Activated naive CD8-positive, alpha-beta T cell treated with anti-CD3 and anti-CD28 coated beads, Interleukin-2, amount 50 U/mL, for 16 hours (primary cell): ENCODE results near the gene SPAM1.
"Not testable (repeated sequence)": the region's sequence is repeated elsewhere in the genome, so short reads cannot be mapped to it uniquely, and the experiment has no call there.

Experiments
- DNase-seq: peaks from one replicate; pipeline ENCODE4 v3.0.0-alpha.2; 2020; ENCODE audit warnings: low read depth, low spot score

The SPAM1 gene

DNA sequence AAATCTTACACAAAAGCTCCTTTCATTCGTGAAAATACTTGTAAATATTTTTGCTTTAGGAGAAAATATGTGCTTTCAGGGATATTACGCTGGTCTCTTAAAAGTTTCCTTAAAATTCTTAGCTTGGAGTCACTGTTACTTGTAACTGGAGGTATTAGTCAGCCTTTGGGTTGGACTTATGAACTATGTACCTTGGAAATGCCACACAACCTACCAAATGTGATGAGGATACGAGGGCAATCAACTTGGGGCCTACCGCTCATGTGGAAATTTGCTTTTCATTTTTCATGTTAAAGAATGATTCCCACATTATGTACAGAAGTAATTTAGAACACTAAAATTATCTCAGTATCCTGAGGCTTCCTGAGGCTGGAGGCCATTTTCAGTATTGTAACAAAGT, 23.1 kb downstream of the SPAM1 start:
- DNase-seq = no peak

- no peak for DNase-seq
Observed at GRCh38 chr7:123958186-123958703, 33.2 kb downstream of the SPAM1 start.

- DNase-seq = no peak
Observed at GRCh38 chr7:123961771-123962170, 36.7 kb downstream of the SPAM1 start.

DNA sequence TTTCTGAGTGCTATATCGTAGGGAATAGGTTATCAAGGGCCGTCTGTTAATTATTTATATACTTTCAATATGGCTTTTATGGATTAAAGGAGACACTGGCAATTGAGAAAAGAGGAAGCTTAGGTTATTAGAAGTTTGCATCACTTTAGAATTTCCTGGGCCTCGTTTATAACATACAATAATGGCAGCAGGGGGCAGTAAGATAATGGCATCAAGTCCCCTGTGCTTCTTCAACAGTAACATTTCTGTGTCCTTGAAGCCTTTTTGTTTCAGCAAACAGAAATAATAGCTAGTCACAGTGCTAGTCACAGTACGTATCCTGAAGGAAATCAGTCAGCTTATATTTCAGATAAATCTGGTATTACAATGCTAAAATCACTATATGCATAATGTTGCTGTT, 41.9 kb downstream of the SPAM1 start:
- DNase-seq = no peak

DNA sequence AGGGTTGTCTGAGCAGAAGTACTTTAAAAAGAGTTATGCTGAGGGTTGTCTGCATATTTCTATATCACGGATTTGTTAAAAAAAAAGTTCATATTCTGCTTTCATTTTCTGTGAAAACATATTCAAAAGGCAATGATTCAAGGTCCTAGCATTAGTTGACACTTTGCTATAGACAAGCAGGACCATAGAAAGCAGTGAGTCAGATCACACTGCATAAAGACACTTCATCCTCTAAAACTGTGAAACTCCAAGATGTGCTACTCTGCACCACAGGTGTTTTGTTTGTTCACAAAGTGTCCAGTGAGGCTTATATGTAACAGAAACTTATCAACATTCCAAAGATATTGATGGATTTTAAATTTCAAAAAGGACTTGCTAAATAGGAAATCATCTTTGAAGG, 47.0 kb downstream of the SPAM1 start:
- DNase-seq = no peak

DNA sequence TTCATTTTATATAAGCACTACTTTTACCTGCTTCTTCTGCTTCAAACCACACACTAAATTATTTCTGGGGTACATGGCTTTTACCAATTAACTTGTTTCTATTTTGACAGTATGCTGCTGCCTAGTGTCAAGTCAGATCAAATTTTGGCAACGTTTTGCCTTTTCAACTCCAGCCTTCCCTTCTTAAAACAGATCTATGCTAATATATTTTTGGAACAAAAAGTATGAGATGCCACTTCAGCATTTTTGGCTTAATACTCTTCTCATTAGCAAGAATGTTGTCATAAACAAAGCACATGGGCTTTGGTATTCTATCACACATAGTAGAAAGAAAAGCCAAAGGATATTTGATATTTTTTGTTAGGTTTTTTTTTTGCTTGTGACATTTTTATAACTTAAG, 47.8 kb downstream of the SPAM1 start:
- no peak for DNase-seq

GRCh38 chr7:123974326-123974908, 49.4 kb downstream of the SPAM1 start:
- DNase-seq = no peak

DNA sequence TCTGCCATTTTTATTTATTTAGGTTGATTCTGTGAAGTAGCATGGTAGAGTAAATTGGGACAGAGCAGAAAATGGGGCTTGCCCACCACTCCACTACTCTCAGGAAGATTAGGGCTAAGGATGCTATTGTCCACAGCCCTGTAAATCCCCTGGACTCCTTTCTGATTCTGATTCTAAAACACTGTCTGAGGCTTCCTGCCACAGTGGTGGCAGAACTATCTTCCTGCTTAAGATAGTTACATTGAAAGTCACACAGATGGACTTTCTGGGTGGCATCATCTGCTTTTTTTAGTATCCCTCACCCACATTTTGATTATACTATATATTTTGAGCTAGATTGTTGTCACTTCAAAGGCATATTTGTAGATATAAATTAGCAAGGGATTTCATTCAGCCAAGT, 50.0 kb downstream of the SPAM1 start:
- DNase-seq = no peak

DNA sequence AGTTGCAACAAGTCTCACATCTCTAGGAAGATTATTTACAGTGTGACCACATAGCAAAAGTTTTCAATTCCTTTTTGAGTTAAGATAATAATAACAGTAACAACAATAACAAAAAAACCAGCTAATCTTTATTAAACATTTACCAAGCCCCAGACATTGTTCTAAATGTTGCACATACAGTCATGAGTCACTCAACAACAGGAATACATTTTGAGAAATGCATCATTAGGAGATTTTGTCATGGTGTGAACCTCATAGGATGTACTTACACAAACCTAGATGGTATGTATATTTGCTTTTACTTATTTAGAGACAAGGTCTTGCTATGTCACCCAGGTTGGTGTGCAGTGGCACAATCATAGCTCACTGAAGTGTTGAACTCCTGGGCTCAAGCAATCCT, 52.0 kb downstream of the SPAM1 start:
- no peak for DNase-seq

DNA sequence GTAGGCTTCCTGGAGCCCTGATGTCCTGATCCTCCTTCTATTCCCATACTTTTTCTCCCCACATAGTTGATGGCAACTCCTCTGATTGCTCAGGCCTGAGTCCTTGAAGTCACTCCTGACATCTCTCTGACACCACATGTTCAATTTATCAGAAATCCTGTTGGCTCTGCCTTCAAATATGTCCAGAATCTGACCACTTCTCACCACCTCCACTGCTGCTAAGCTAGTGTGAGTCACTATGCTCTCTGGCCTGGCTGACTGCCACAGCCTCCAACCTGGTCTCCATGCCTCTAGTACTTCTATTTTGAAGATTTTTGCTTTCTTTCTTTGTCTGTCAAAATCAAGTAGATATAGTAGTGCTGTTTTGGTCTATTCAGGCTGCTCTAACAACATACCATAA, 54.8 kb downstream of the SPAM1 start:
- no peak for DNase-seq

- no peak for DNase-seq
Observed at GRCh38 chr7:123987445-123987844, 62.4 kb downstream of the SPAM1 start.

DNA sequence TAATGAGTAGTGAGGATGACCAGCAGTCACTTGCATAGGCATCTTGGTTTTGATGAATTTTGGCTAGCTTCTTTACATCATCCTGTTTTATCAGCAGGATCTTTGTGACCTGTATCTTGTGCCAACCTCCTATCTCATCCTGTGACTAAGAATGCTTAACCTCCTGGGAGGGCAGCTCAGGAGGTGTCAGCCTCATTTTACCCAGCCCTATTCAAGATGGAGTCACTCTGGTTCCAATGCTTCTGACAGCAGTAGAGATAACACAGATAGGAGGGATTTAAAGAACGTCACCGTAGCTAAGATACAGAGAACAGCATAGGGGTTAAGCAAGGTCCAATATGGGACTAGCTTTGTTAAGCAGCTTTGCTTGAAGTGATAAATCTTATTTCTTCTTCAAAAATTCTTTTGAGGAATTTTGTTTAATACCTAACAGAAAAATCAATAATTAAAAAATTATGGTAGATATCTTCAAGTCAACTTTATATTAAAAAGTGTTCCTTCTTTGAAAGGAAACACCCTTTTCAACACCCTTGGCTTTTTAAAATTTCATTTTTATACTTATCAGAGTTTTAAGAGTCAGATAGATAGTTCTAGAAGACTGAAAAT, 68.0 kb downstream of the SPAM1 start:
- DNase-seq = no peak

DNA sequence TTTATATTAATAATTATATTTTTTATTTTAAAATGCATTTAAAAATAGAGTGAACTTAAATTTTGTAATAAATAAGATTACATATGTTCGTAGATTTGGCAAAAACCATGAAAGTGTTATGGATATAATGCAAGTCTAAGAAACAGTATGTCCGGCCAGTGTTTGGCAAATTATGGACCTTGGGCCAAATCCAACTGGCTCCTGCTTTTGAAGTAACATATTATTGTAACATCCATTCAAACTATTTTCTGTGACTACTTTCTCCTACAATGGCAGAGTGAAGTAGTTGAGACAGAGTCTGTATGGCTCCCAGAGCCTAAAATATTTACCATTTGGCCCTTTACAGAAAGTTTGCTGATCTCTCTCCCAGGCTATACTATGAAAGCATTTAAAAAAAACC, 69.0 kb downstream of the SPAM1 start:
- DNase-seq = no peak

DNA sequence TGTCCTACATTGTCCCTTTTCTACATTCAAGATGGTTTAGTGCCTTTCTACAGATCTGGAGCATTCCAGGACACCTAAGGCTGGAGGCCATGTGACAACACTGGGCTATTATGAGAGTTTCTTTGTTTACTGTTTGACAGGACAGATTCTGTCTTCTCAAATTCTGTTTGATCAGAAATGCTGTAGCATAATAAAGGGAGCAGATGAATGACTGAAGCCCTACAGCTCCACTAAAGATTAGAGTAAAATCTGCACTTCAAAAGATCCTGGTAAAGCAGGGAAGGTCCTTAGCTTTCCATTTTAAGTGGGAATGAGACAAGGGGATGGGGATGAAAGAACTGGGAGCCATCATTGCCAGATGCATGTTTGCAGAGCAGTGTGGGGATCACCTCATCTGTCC, 69.4 kb downstream of the SPAM1 start:
- no peak for DNase-seq

DNA sequence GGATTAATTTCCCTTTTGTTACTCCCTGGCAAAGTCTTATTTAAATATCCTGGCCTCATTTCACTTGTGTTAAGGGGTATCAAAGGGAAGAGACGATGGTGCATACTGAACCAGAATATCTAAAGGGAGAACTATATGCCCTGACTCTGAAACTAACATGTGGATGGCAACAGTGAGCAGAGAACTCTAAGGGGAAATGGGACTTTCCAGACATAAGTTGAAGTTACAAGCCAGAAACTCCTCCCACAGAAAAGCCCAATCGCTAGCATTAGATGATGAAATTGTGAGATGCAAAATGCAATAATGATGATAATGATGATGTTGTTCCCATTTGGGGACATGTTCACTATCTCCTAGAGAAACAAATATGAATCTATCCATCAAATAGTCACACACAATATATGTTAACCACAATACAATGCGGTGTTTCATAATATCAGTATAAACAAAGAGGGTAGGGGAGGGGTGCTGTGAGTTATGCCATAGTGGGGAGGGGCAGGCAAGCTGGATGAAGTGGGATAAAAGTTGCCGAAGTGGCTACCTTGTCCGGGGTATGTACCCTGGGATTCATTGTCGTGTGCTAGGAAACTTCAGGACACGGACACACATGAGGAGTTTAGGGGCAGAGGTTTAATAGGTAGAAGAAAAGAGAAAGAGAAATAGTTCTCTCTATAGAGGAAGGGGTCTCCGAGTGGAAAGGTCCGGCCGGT, 70.7 kb downstream of the SPAM1 start:
- no peak for DNase-seq

DNA sequence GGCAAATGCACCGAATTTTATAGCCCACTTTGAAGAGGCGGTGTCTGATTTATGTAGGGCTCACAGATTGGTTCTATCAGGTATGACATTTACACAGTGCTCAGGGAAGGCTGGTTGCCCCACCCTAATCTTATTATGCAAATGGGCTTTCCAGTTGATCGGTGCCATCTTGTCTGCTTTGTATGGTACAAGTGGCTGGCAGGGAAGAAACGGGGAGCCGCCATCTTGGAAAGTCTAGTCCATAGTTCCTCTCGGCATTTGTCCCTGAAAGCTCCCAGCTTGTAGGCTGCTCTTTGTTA, 71.2 kb downstream of the SPAM1 start:
- DNase-seq = no peak

GRCh38 chr7:123998921-123999320, 73.9 kb downstream of the SPAM1 start:
- no peak for DNase-seq

DNA sequence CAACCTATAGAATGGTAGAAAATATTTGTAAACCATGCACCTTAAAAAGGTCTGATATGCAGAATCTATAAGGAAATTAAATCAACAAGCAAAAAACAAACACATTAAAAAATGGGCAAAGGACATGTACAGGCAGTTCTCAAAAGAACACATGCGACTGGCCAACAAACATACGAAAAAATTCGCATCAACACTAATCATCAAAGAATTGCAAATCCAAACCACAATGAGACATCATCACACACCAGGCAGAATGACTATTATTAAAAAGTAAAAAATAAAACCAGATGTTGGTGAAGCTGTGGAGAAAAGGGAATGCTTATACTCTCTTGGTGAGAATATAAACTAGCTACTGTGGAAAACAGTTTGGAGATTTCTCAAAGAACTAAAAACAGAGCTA, 74.7 kb downstream of the SPAM1 start:
- DNase-seq = no peak

DNA sequence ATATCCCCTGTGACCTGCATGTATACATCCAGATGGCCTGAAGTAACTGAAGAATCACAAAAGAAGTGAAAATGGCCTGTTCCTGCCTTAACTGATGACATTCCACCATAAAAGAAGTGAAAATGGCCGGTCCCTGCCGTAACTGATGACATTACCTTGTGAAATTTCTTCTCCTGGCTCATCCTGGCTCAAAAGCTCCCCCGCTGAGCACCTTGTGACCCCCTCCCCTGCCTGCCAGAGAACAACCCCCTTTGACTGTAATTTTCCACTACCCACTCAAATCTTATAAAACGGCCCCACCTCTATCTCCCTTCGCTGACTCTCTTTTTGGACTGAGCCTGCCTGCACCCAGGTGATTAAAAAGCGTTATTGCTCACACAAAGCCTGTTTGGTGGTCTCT, 83.3 kb downstream of the SPAM1 start:
- not testable (repeated sequence) for DNase-seq

GRCh38 chr7:124009321-124009720, 84.3 kb downstream of the SPAM1 start:
- no peak for DNase-seq
